Measurements from ENCODE around the gene RSPH9. TPM values are rescaled to one million over a fixed set of nuclear protein-coding genes. Genes with fewer than 3 reads are reported as not detected.

The RSPH9 gene
- total RNA-seq, 1 donor from 2014 or later: 0.20 TPM

GRCh38 chr6:43667245-43668150, 22.7 kb downstream of the RSPH9 start:
- Histone ChIP-seq H3K4me1 (peaks cover 32% of the 10 kb centered on the region), H3K4me3 (no peak overlapping the region), H3K27me3 (no peaks in the 10 kb centered on the region), H3K36me3 (peaks cover 17% of the 10 kb centered on the region), H3K27ac (no peak overlapping the region), H3K9me3 (no peaks in the 10 kb centered on the region)
- ATAC-seq: peak; percentile 85
- intact Hi-C loops (cut with DNase I): loop anchor here (10.0 kb wide), 2 partner anchors 97 to 417 kb away; no protein-coding TSS in a partner anchor
- TF ChIP-seq, protein P1, sequence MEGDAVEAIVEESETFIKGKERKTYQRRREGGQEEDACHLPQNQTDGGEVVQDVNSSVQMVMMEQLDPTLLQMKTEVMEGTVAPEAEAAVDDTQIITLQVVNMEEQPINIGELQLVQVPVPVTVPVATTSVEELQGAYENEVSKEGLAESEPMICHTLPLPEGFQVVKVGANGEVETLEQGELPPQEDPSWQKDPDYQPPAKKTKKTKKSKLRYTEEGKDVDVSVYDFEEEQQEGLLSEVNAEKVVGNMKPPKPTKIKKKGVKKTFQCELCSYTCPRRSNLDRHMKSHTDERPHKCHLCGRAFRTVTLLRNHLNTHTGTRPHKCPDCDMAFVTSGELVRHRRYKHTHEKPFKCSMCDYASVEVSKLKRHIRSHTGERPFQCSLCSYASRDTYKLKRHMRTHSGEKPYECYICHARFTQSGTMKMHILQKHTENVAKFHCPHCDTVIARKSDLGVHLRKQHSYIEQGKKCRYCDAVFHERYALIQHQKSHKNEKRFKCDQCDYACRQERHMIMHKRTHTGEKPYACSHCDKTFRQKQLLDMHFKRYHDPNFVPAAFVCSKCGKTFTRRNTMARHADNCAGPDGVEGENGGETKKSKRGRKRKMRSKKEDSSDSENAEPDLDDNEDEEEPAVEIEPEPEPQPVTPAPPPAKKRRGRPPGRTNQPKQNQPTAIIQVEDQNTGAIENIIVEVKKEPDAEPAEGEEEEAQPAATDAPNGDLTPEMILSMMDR (IDR thresholded peaks at IDR 0.05): peak; percentile 97
- peak; percentile 89 for DNase-seq

DNA sequence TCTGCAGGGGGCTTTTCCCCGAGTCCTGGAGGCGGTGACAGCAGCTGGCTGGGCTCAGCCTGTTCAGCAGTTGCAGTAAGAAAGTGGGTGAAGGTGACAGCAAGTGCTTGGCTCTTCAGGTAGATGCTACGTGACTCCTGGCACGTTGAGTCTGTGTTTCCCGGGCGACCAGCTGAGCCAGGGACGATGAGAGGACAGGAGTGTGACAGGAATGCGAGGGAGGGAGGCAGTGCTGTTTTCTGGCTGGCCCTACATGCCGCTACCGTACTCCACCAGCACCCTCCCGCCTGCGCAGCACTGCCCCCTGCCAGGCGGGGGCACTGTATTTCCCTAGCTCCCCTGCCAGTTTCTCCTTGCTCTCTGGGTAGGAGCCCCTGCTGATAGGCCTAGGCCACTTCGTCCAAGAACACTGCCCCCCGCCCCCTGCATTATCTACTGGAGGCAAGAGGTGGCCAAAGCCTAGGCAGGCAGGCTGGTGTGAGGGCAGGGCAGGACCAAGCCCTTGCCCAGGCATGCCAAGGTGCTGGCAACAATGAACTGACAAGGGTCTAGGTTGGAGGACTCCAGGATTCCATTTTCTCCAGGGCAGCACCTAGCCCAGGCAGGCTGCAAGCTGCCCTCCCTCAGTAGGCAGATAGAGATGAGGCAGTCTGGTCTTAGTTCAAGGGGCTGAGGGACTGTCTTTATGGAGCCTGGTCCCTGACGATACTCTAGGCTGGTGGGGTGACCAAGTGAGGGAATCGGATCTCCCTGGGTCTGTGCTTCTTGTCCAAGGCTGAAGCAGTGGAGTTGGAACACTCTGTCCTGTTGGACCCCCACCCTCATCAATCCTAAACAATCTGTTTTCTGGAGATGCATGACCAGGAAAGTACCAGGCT, 23.6 kb downstream of the RSPH9 start:
- peak; percentile 76 for DNase-seq
- ATAC-seq: peak; percentile 83
- Histone ChIP-seq H3K27me3 (no peaks in the 10 kb centered on the region), H3K27ac (no peak overlapping the region), H3K4me1 (peaks cover 32% of the 10 kb centered on the region), H3K9me3 (no peaks in the 10 kb centered on the region), H3K4me3 (no peak overlapping the region), H3K36me3 (peaks cover 19% of the 10 kb centered on the region)
- TF ChIP-seq, protein P1 (IDR thresholded peaks at IDR 0.05): peak; percentile 59
- intact Hi-C loops (cut with DNase I): loop anchor here (10.0 kb wide), 2 partner anchors 96 to 416 kb away; no protein-coding TSS in a partner anchor

DNA sequence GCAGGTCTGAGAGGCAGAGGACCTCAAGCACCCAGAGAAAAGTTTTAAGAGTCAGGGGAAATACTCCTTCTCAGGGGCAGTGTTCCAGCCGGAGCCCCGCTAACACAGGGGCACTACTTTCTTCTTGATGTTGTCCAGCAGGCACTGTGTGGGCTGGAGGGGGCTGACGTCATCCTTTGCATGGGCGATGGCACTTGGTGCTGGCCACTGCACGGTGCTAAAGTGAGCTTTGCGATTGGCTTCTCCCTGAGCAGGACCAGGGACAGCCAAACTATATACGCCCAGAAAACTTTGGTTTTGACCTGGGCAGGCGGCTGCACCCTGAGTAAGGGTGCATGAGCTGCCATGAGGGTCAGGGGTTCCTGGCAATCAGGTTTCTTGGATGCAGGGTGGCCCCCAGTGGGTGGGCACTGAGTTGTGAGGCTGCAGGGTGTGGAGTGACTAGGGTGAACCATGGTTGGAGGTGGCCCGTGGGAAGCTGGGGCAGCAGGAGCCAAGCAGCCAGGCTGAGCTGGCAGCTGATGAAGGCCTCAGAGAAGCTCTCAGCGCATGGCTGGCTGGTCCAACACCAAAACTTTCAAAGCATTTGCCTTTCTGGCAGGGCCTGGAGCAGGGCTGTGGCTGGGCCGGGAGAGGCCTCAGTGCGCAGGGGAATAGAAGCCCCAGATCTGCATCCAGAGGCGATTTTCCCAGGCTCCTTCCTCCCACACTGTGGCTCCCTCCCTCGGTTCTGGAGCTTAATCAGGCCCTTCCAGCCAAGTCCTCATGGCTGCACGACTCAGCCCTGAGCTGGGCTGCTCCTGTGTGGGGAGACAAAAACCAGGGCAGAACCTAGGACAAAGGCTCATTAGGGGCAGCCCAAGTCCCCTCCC, 24.4 kb downstream of the RSPH9 start:
- DNase-seq: no peak
- ATAC-seq: peak; percentile 3
- peaks cover 28% of the 10 kb centered on the region for H3K36me3 ChIP-seq
- no peaks in the 10 kb centered on the region for H3K9me3 ChIP-seq
- no peaks in the 10 kb centered on the region for H3K27me3 ChIP-seq
- H3K4me1 ChIP-seq: peaks cover 32% of the 10 kb centered on the region
- TF ChIP-seq, protein P1 (IDR thresholded peaks at IDR 0.05): no peak
- intact Hi-C loops (cut with DNase I): loop anchor here (10.0 kb wide), 2 partner anchors 96 to 416 kb away; no protein-coding TSS in a partner anchor
- H3K4me3 ChIP-seq: no peak overlapping the region
- peak overlapping the region; percentile 30 for H3K27ac ChIP-seq

GRCh38 chr6:43669922-43670622, 25.2 kb downstream of the RSPH9 start:
- peaks cover 35% of the 10 kb centered on the region for H3K36me3 ChIP-seq
- peak; percentile 10 for ATAC-seq
- no peak for DNase-seq
- no peaks in the 10 kb centered on the region for H3K27me3 ChIP-seq
- H3K9me3 ChIP-seq: no peaks in the 10 kb centered on the region
- H3K4me1 ChIP-seq: peaks cover 35% of the 10 kb centered on the region
- peak overlapping the region; percentile 30 for H3K27ac ChIP-seq
- TF ChIP-seq, protein P1 (IDR thresholded peaks at IDR 0.05): no peak
- H3K4me3 ChIP-seq: no peak overlapping the region
- intact Hi-C loops (cut with DNase I): loop anchor here (10.0 kb wide), 2 partner anchors 95 to 415 kb away; no protein-coding TSS in a partner anchor

Data from upper lobe of right lung (tissue), 1 donor.